H1 (cell line): ENCODE measurements around the gene WDR27. TPM values are rescaled to one million over a fixed set of nuclear protein-coding genes. Genes with fewer than 3 reads are reported as not detected.

Experiments used
- CTCF ChIA-PET: fragments of 300-600 bp; sonication (Branson Sonifier 250); formaldehyde crosslinking; loops from one replicate; lab custom pipeline; 2021; ENCODE audit not compliant: partially characterized antibody; lab: Charles Lee
- POLR2A ChIA-PET: fragments of 300-600 bp; sonication (Branson Sonifier 250); formaldehyde crosslinking; loops from one replicate; lab custom pipeline; 2021; ENCODE audit warnings: inconsistent platforms; ENCODE audit not compliant: partially characterized antibody; lab: Charles Lee
- DNase-seq, 2 experiments: peaks; one replicate each; pipeline versions ENCODE4 v3.0.0 to v3.0.0-alpha.2; 2010 to 2022; ENCODE audit warnings: low spot score in 2 of 2, low read depth in 1 of 2, mixed read lengths in 1 of 2
- FAIRE-seq: peaks from 2 replicates; lab custom pipeline; 2011; peaks lifted over from hg19 to GRCh38; lab: Jason Lieb, UNC
- H2AFZ ChIP-seq: 2 replicates; pipeline ENCODE4 v1.8.1; 2012; ENCODE audit warnings: low read length, inconsistent platforms
- H2AK5ac ChIP-seq: 2 replicates; pipeline ENCODE4 v1.6.1; 2013; ENCODE audit warnings: low read depth, low read length
- H2BK120ac ChIP-seq: replicated peaks from 2 replicates; pipeline ENCODE3; 2013; ENCODE audit warnings: low read depth, low read length, inconsistent platforms
- H2BK12ac ChIP-seq: 2 replicates; pipeline ENCODE4 v1.6.1; 2013; ENCODE audit warnings: low read depth, low read length
- H2BK15ac ChIP-seq: 2 replicates; pipeline ENCODE4 v1.6.1; 2013; ENCODE audit warnings: low read length
- H2BK20ac ChIP-seq: 2 replicates; pipeline ENCODE4 v1.6.1; 2013; ENCODE audit warnings: low read length
- H2BK5ac ChIP-seq: 2 replicates; pipeline ENCODE4 v1.6.1; 2013; ENCODE audit warnings: low read depth, low read length
- H3K14ac ChIP-seq: 2 replicates; pipeline ENCODE4 v1.6.1; 2013; ENCODE audit warnings: inconsistent platforms; ENCODE audit not compliant: insufficient read length
- H3K18ac ChIP-seq: 2 replicates; pipeline ENCODE4 v1.6.1; 2013; ENCODE audit warnings: low read length; ENCODE audit errors: extremely low read depth
- H3K23ac ChIP-seq: 2 replicates; pipeline ENCODE4 v1.6.1; 2013; ENCODE audit warnings: inconsistent platforms; ENCODE audit not compliant: insufficient read length
- H3K23me2 ChIP-seq: 2 replicates; pipeline ENCODE4 v1.6.1; 2013; ENCODE audit warnings: low read depth, low read length
- H3K27ac ChIP-seq: 2 replicates; pipeline ENCODE4 v1.6.1; 2011; ENCODE audit warnings: low read depth, low read length, inconsistent platforms
- H3K27me3 ChIP-seq, 4 experiments: replicated peaks in 1 of 4; 1 replicate in 1 of 4; 2 replicates in 3 of 4; pipeline versions ENCODE4 v1.6.1 to v1.8.1; 2011 to 2013; ENCODE audit warnings: low read length in 3 of 4, mild to moderate bottlenecking in 3 of 4, inconsistent platforms in 2 of 4, mixed read lengths in 2 of 4, moderate library complexity in 1 of 4; ENCODE audit not compliant: control insufficient read depth in 3 of 4, insufficient read depth in 3 of 4; ENCODE audit errors: extremely low read depth in 1 of 4
- H3K36me3 ChIP-seq, 4 experiments: 2 replicates each; pipeline versions ENCODE4 v1.6.1 to v1.8.1; 2011 to 2013; ENCODE audit warnings: mild to moderate bottlenecking in 4 of 4, low read length in 3 of 4, moderate library complexity in 2 of 4, control low read depth in 1 of 4, inconsistent platforms in 1 of 4; ENCODE audit not compliant: insufficient read depth in 4 of 4, control insufficient read depth in 2 of 4
- H3K4ac ChIP-seq: replicated peaks from 2 replicates; pipeline ENCODE3; 2013; ENCODE audit warnings: low read length, low read depth, mixed read lengths, inconsistent platforms; ENCODE audit not compliant: insufficient read length
- H3K4me1 ChIP-seq, 4 experiments: replicated peaks in 1 of 4; 1 replicate in 1 of 4; 2 replicates in 3 of 4; pipeline versions ENCODE4 v1.6.1 to v1.8.1; 2011 to 2013; ENCODE audit warnings: low read length in 3 of 4, inconsistent platforms in 2 of 4, mixed read lengths in 1 of 4; ENCODE audit not compliant: insufficient read depth in 4 of 4, control insufficient read depth in 3 of 4
- H3K4me2 ChIP-seq, 2 experiments: 2 replicates each; pipeline versions ENCODE4 v1.6.1 to v1.8.1; 2011 to 2013; ENCODE audit warnings: low read depth in 2 of 2, low read length in 2 of 2, control low read depth in 1 of 2, inconsistent platforms in 1 of 2, mild to moderate bottlenecking in 1 of 2; ENCODE audit not compliant: insufficient read depth in 1 of 2
- H3K4me3 ChIP-seq, 4 experiments: fragments of 200-600, 300-600 bp in 1 of 4; sonication (generic), shearing (Covaris generic), sonication (Bioruptor Twin) in 1 of 4; 2 replicates each; pipeline versions ENCODE4 v1.5.1 to v1.8.1; 2011 to 2016; ENCODE audit warnings: low read length in 4 of 4, low read depth in 3 of 4, control low read depth in 2 of 4, inconsistent platforms in 2 of 4, mild to moderate bottlenecking in 2 of 4, mixed read lengths in 1 of 4, moderate library complexity in 1 of 4; ENCODE audit not compliant: insufficient read depth in 2 of 4; ENCODE audit errors: extremely low read depth in 1 of 4
- H3K56ac ChIP-seq: replicated peaks from 2 replicates; pipeline ENCODE3; 2013; ENCODE audit warnings: low read depth, mild to moderate bottlenecking, mixed read lengths, low read length, inconsistent platforms; ENCODE audit not compliant: insufficient read length
- H3K79me1 ChIP-seq: 2 replicates; pipeline ENCODE4 v1.6.1; 2013; ENCODE audit warnings: low read depth, low read length, control low read depth
- H3K79me2 ChIP-seq, 2 experiments: 2 replicates each; pipeline versions ENCODE4 v1.6.1 to v1.8.1; 2012 to 2013; ENCODE audit warnings: low read length in 2 of 2, mild to moderate bottlenecking in 2 of 2, inconsistent platforms in 1 of 2; ENCODE audit not compliant: insufficient read depth in 2 of 2, control insufficient read depth in 1 of 2
- H3K9ac ChIP-seq, 4 experiments: replicated peaks in 1 of 4; 1 replicate in 1 of 4; 2 replicates in 3 of 4; pipeline versions ENCODE4 v1.6.1 to v1.8.1; 2011 to 2013; ENCODE audit warnings: low read depth in 3 of 4, low read length in 3 of 4, control low read depth in 2 of 4, mild to moderate bottlenecking in 2 of 4, moderate library complexity in 2 of 4, inconsistent platforms in 1 of 4; ENCODE audit errors: extremely low read depth in 1 of 4
- H3K9me3 ChIP-seq, 2 experiments: 2 replicates each; pipeline versions ENCODE4 v1.6.1 to v1.8.1; 2012 to 2013; ENCODE audit warnings: mild to moderate bottlenecking in 2 of 2, moderate library complexity in 2 of 2, control low read depth in 1 of 2, inconsistent platforms in 1 of 2, low read depth in 1 of 2, low read length in 1 of 2, mixed read lengths in 1 of 2; ENCODE audit not compliant: insufficient read depth in 2 of 2
- H4K20me1 ChIP-seq, 2 experiments: replicated peaks in 1 of 2; 2 replicates each; pipeline versions ENCODE3 to v1.8.1; 2011 to 2013; ENCODE audit warnings: inconsistent platforms in 2 of 2, low read length in 2 of 2, mild to moderate bottlenecking in 1 of 2; ENCODE audit not compliant: insufficient read depth in 2 of 2, control insufficient read depth in 1 of 2
- H4K5ac ChIP-seq: 2 replicates; pipeline ENCODE4 v1.6.1; 2013; ENCODE audit warnings: low read length, low read depth, mixed read lengths, inconsistent platforms; ENCODE audit not compliant: insufficient read length
- H4K8ac ChIP-seq: 2 replicates; pipeline ENCODE4 v1.8.0; 2013; ENCODE audit warnings: mild to moderate bottlenecking, moderate library complexity, low read length, inconsistent platforms; ENCODE audit not compliant: insufficient read depth; ENCODE audit errors: extremely low read depth
- H4K91ac ChIP-seq: replicated peaks from 2 replicates; pipeline ENCODE3; 2013; ENCODE audit warnings: low read length, mixed read lengths, inconsistent platforms; ENCODE audit not compliant: insufficient read length
- BRCA1 ChIP-seq: IDR thresholded peaks from 2 replicates; pipeline ENCODE4 v1.6.1; 2012; ENCODE audit warnings: low read depth, low read length, improper control_type of control experiment
- CBX8 ChIP-seq: fragments of 300-800, 300-1000 bp; sonication (generic); IDR thresholded peaks from 2 replicates; pipeline ENCODE4 v1.7.1; 2016; ENCODE audit warnings: low read depth, low read length, borderline replicate concordance
- HDAC2 ChIP-seq, 2 experiments: fragments of 300-600 bp in 1 of 2; sonication (generic) in 1 of 2; IDR thresholded peaks; 2 replicates each; pipeline ENCODE4 v1.6.1; 2011 to 2012; ENCODE audit warnings: low read depth in 2 of 2, low read length in 2 of 2, mild to moderate bottlenecking in 2 of 2, moderate library complexity in 2 of 2, borderline replicate concordance in 1 of 2, inconsistent platforms in 1 of 2
- KDM5A ChIP-seq: fragments of 200-600 bp; IDR thresholded peaks from 2 replicates; pipeline ENCODE4 v1.7.1; 2012; ENCODE audit warnings: mild to moderate bottlenecking, low read length, inconsistent platforms, mixed read lengths
- NANOG ChIP-seq: IDR thresholded peaks from 2 replicates; pipeline ENCODE4 v1.6.1; 2011; ENCODE audit warnings: low read length, low read depth, mild to moderate bottlenecking, inconsistent platforms; ENCODE audit not compliant: insufficient read depth, poor library complexity, severe bottlenecking
- NRF1 ChIP-seq: IDR thresholded peaks from 2 replicates; pipeline ENCODE4 v1.6.1; 2011; ENCODE audit warnings: mild to moderate bottlenecking, low read depth, low read length, improper control_type of control experiment
- POU5F1 ChIP-seq: IDR thresholded peaks from 2 replicates; pipeline ENCODE4 v1.6.1; 2011; ENCODE audit warnings: low read depth, mild to moderate bottlenecking, low read length, moderate library complexity
- RBBP5 ChIP-seq: IDR thresholded peaks from 2 replicates; pipeline ENCODE4 v1.7.1; 2012; ENCODE audit warnings: low read depth, mild to moderate bottlenecking, inconsistent platforms, low read length, moderate library complexity, borderline replicate concordance
- SAP30 ChIP-seq: fragments of 300-600 bp; sonication (generic); IDR thresholded peaks from 2 replicates; pipeline ENCODE4 v1.7.1; 2012; ENCODE audit warnings: low read length, moderate library complexity, mild to moderate bottlenecking, inconsistent platforms; ENCODE audit not compliant: insufficient read depth, insufficient replicate concordance
- SP4 ChIP-seq: IDR thresholded peaks from 2 replicates; pipeline ENCODE4 v1.6.1; 2012; ENCODE audit warnings: low read length, inconsistent platforms
- YY1 ChIP-seq: IDR thresholded peaks from 2 replicates; pipeline ENCODE4 v1.6.1; 2011; ENCODE audit warnings: low read depth, mild to moderate bottlenecking, low read length
- WGBS, 2 experiments: shearing (Covaris generic) in 1 of 2; methylation state at CpG; one replicate each; pipeline versions ENCODE4 v1.1.6 to v1.1.7; 2013 to 2015; ENCODE audit warnings: low lambda C conversion rate in 2 of 2, mixed read lengths in 2 of 2, inconsistent platforms in 1 of 2, low coverage in 1 of 2, missing lambda C conversion rate in 1 of 2; ENCODE audit not compliant: insufficient replicate concordance in 2 of 2, insufficient coverage in 1 of 2, insufficient read length in 1 of 2; ENCODE audit errors: extremely low coverage in 1 of 2, missing lambda C conversion rate in 1 of 2; 5-methylcytosine and 5-hydroxymethylcytosine counted together
- polyA plus RNA-seq, 7 experiments: library from polyadenylated mRNA; depleted of rRNA in 3 of 7; stranded (reverse) in 5 of 7; unstranded in 2 of 7; fragments of >200 nt in 5 of 7; fragments of 200-250 nt in 2 of 7; gene quantifications; 1 replicate in 5 of 7; 2 replicates in 1 of 7; 4 replicates in 1 of 7; pipeline versions ENCODE4 v1.2.1 to v1.2.3, GENCODE V29; 2011 to 2013; ENCODE audit warnings: missing spikeins in 2 of 7, mixed read lengths in 2 of 7
- total RNA-seq: library from RNA; stranded (reverse); fragmentation: NEBNext Ultra II Directional; extraction: Animal tissue kit (Norgen Biotek cat#: 25700); gene quantifications from 2 replicates; pipeline ENCODE4 v1.2.1, GENCODE V29; 2021
- TF ChIP-seq, protein P1 (sequence below): IDR thresholded peaks from 2 replicates; pipeline ENCODE4 v1.6.1; 2011; ENCODE audit warnings: low read depth, mild to moderate bottlenecking, low read length; ENCODE audit not compliant: insufficient read depth

The WDR27 gene
- total and polyA plus RNA-seq, 2 of the 8 experiments (the other 6 are each of a cell fraction or from before 2014, with no cell fraction given): 53.6 to 68.6 TPM

DNA sequence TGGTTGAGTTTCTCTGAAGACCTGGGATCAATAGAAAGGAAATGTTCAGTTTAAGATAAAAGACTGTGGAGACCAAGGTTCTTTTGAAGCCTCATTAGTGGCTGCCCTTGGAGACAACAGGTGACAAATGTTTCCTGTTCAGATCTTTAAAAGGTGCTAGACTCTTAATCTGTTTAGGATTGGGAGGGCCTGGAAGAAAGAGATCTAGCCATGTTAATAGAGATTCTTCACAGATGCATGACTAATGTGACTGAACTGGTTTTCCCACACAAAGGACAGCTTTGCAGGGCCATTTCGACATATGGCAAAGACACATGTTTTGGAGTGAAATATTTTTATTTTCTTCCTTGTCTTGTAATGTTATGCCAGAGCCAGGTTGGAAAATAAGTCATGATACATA lies 82.2 kb downstream of the WDR27 start:
- no peak for DNase-seq
- Histone ChIP-seq H3K9me3 (no peaks in the 10 kb centered on the region; a peak in 1 of 4 replicates), H2BK12ac (peak overlapping the region; percentile 84; the same call in 1 of the 2 replicates), H2AK5ac (no peak overlapping the region), H3K4me2 (peak overlapping the region; percentile 45 to 49; a peak in 3 of 4 replicates), H3K27me3 (no peaks in the 10 kb centered on the region), H3K4me1 (peaks cover 4 to 27% (median 24%) of the 10 kb centered on the region in 4 experiments), H3K4ac (no peak overlapping the region), H3K14ac (no peak overlapping the region), H3K79me2 (peaks cover 4% of the 10 kb centered on the region in 2 experiments; a peak in 2 of 4 replicates), H4K5ac (no peak overlapping the region), H3K18ac (no peak overlapping the region), H2AFZ (no peak overlapping the region), H2BK5ac (peak overlapping the region; percentile 72; the same call in 1 of the 2 replicates), H4K91ac (no peak overlapping the region), H2BK120ac (peak overlapping the region; percentile 73), H3K23me2 (peaks cover 7% of the 10 kb centered on the region), H4K8ac (no peak overlapping the region), H2BK15ac (no peak overlapping the region), H2BK20ac (no peak overlapping the region), H4K20me1 (peaks cover 2 to 7% of the 10 kb centered on the region in 2 experiments), H3K23ac (no peak overlapping the region), H3K36me3 (peaks cover 0 to 8% (median 5%) of the 10 kb centered on the region in 4 experiments; a peak in 4 of 8 replicates), H3K56ac (no peak overlapping the region), H3K4me3 (peak overlapping the region in 1 of 4 experiments; percentile 35; a peak in 2 of 8 replicates), H3K79me1 (peaks cover 3% of the 10 kb centered on the region), H3K27ac (no peak overlapping the region; the same call in 1 of the 2 replicates), H3K9ac (no peak overlapping the region)
- FAIRE-seq: no peak
- ChIA-PET POLR2A (interaction anchor here (1.2 to 2.3 kb wide), 2 partner anchors 19 to 21 kb away, joined by 3 to 5 read pairs; no protein-coding TSS in a partner anchor), CTCF (no interaction called here)
- 69% methylated on average over 1 of the region's 1 CpG; no CpG with 5 or more reads in 1 of the 2 experiments for WGBS, 2 experiments
- TF ChIP-seq SAP30 (no peak), SP4 (no peak), POU5F1 (no peak), YY1 (no peak), BRCA1 (no peak), CBX8 (no peak), NANOG (no peak), RBBP5 (no peak), HDAC2 (IDR thresholded peaks at IDR 0.05; ENCODE audit: borderline replicate concordance in 1 of 2, low read depth in 2 of 2, low read length in 2 of 2) (no peak), KDM5A (no peak), NRF1 (no peak)
- TF ChIP-seq, protein P1, sequence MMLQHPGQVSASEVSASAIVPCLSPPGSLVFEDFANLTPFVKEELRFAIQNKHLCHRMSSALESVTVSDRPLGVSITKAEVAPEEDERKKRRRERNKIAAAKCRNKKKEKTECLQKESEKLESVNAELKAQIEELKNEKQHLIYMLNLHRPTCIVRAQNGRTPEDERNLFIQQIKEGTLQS: no peak
